Measurements from ENCODE around the gene DGKK. TPM values are rescaled to one million over a fixed set of nuclear protein-coding genes. Genes with fewer than 3 reads are reported as not detected.

The DGKK gene
- total RNA-seq, 1 donor from 2014 or later: not detected

GRCh38 chrX:50456712-50457484 is 13.7 kb downstream of the DGKK start:
- intact Hi-C loops (cut with micrococcal nuclease): no loop called here
- H3K4me3 Mint-ChIP-seq (ENCODE audit: low read depth): no peak overlapping the region
- no peak overlapping the region for H3K27ac Mint-ChIP-seq
- H3K4me1 Mint-ChIP-seq (ENCODE audit: low read depth): no peaks in the 10 kb centered on the region
- H3K36me3 Mint-ChIP-seq (ENCODE audit: low read depth): no peaks in the 10 kb centered on the region
- no peaks in the 10 kb centered on the region for H3K9me3 Mint-ChIP-seq
- DNase-seq (ENCODE audit: low spot score): no peak
- peaks cover 17% of the 10 kb centered on the region for H3K27me3 Mint-ChIP-seq (ENCODE audit: low read depth)

- H3K4me3 Mint-ChIP-seq (ENCODE audit: low read depth): no peak overlapping the region
- no peak overlapping the region for H3K27ac Mint-ChIP-seq
- no peaks in the 10 kb centered on the region for H3K4me1 Mint-ChIP-seq (ENCODE audit: low read depth)
- intact Hi-C loops (cut with micrococcal nuclease): no loop called here
- no peaks in the 10 kb centered on the region for H3K9me3 Mint-ChIP-seq
- peaks cover 6% of the 10 kb centered on the region for H3K27me3 Mint-ChIP-seq (ENCODE audit: low read depth)
- no peak for DNase-seq (ENCODE audit: low spot score)
- H3K36me3 Mint-ChIP-seq (ENCODE audit: low read depth): no peaks in the 10 kb centered on the region
Observed at GRCh38 chrX:50452782-50453181, 17.8 kb downstream of the DGKK start.

- peaks cover 5% of the 10 kb centered on the region for H3K27me3 Mint-ChIP-seq (ENCODE audit: low read depth)
- H3K4me3 Mint-ChIP-seq (ENCODE audit: low read depth): no peak overlapping the region
- DNase-seq (ENCODE audit: low spot score): no peak
- H3K4me1 Mint-ChIP-seq (ENCODE audit: low read depth): no peaks in the 10 kb centered on the region
- H3K9me3 Mint-ChIP-seq: no peaks in the 10 kb centered on the region
- intact Hi-C loops (cut with micrococcal nuclease): no loop called here
- no peak overlapping the region for H3K27ac Mint-ChIP-seq
- H3K36me3 Mint-ChIP-seq (ENCODE audit: low read depth): no peaks in the 10 kb centered on the region
Observed at GRCh38 chrX:50450324-50450723, 20.3 kb downstream of the DGKK start.

DNA sequence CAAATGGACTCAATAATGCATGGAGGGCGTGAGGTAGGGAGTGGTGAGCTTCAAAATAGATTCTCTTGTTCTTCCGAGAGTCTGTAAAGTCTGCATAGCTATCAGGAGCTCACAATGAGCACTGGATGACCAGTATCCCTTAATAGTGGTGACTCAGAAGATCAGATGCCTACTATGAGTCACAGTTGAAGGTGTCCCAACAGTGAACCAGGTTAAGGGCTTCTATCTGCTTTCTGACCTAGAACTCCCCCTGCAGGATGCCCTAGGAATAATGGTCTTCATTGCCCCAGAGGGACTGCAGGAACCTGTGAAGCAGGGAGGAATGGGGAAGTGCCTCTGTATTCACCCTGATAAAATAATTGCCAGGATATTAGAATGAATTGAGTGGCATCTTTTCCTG is 22.1 kb downstream of the DGKK start:
- peaks cover 3% of the 10 kb centered on the region for H3K27me3 Mint-ChIP-seq (ENCODE audit: low read depth)
- intact Hi-C loops (cut with micrococcal nuclease): no loop called here
- H3K36me3 Mint-ChIP-seq (ENCODE audit: low read depth): no peaks in the 10 kb centered on the region
- DNase-seq (ENCODE audit: low spot score): no peak
- H3K27ac Mint-ChIP-seq: no peak overlapping the region
- H3K4me3 Mint-ChIP-seq (ENCODE audit: low read depth): no peak overlapping the region
- no peaks in the 10 kb centered on the region for H3K4me1 Mint-ChIP-seq (ENCODE audit: low read depth)
- no peaks in the 10 kb centered on the region for H3K9me3 Mint-ChIP-seq

DNA sequence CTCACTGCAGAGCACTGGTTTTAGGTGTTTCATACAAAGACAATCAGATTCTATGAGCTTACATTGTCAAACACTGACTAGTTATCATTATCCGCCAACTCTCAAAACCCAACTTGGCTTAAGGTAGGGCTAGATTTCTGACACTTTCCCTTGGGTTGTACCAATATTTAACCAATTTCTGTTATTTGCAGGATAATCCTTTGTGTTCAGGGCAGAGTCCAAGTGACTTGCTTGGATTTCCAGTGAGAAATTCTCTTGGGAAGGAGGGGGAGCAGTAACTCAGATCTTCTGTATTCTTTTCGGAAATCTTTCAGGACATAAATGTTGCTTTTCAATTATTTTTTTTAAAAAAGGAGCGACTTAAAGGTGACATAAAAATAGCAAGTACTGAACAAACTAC is 23.1 kb downstream of the DGKK start:
- H3K9me3 Mint-ChIP-seq: no peaks in the 10 kb centered on the region
- H3K4me1 Mint-ChIP-seq (ENCODE audit: low read depth): no peaks in the 10 kb centered on the region
- no peak overlapping the region for H3K4me3 Mint-ChIP-seq (ENCODE audit: low read depth)
- no peak overlapping the region for H3K27ac Mint-ChIP-seq
- DNase-seq (ENCODE audit: low spot score): no peak
- intact Hi-C loops (cut with micrococcal nuclease): no loop called here
- peaks cover 3% of the 10 kb centered on the region for H3K27me3 Mint-ChIP-seq (ENCODE audit: low read depth)
- no peaks in the 10 kb centered on the region for H3K36me3 Mint-ChIP-seq (ENCODE audit: low read depth)

GRCh38 chrX:50442426-50443116 is 28.1 kb downstream of the DGKK start:
- Mint-ChIP-seq H3K27ac (no peak overlapping the region), H3K4me1 (ENCODE audit: low read depth) (no peaks in the 10 kb centered on the region), H3K36me3 (ENCODE audit: low read depth) (no peaks in the 10 kb centered on the region), H3K27me3 (ENCODE audit: low read depth) (peaks cover 3% of the 10 kb centered on the region), H3K9me3 (no peaks in the 10 kb centered on the region), H3K4me3 (ENCODE audit: low read depth) (no peak overlapping the region)
- intact Hi-C loops (cut with micrococcal nuclease): no loop called here
- DNase-seq (ENCODE audit: low spot score): no peak

DNA sequence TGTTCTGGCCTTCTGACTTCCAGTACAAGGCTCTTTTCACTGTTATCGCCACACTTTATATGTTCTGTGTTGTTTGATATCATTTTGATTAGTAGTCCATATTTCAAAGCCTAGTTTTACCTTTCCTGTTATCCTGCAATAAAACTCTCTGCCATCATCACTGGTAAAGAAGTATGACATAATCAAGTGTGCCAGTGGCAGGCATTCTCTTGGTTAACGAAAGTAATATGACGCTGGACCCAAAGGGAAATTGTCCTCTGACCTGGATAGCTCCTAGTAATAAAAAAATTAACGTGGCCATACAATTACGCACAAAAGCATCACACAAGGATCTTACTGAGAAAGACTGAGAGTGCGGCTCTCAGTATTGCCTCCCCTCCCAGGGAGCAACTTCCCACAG is 33.8 kb downstream of the DGKK start:
- DNase-seq (ENCODE audit: low spot score): no peak
- no peaks in the 10 kb centered on the region for H3K27me3 Mint-ChIP-seq (ENCODE audit: low read depth)
- no peaks in the 10 kb centered on the region for H3K9me3 Mint-ChIP-seq
- H3K27ac Mint-ChIP-seq: no peak overlapping the region
- intact Hi-C loops (cut with micrococcal nuclease): no loop called here
- H3K36me3 Mint-ChIP-seq (ENCODE audit: low read depth): no peaks in the 10 kb centered on the region
- H3K4me1 Mint-ChIP-seq (ENCODE audit: low read depth): no peaks in the 10 kb centered on the region
- H3K4me3 Mint-ChIP-seq (ENCODE audit: low read depth): no peak overlapping the region

DNA sequence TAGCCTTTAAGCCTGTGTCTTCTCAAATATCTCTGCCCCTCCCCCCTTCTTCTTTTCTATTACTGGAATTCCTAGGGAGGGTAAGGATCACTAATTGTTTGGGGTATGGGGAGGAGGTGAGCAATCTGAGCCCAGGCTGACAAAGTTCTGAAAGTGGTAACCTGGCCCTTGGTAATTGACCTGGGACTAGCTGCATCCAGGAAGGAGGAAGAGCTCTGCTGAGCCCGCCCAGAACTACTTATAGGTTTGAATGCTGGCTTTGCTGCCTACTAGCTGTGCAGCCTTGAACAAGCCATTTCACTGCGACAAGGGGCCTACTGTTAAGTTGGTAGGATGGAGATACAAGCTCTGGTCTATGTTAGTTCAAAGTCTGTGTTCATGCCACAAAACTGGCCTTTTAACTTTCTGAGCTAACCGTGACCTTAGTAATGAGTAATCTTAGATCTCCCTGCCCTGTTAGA is 37.8 kb downstream of the DGKK start:
- intact Hi-C loops (cut with micrococcal nuclease): no loop called here
- no peak overlapping the region for H3K4me3 Mint-ChIP-seq (ENCODE audit: low read depth)
- no peak for DNase-seq (ENCODE audit: low spot score)
- H3K27ac Mint-ChIP-seq: no peak overlapping the region
- no peaks in the 10 kb centered on the region for H3K36me3 Mint-ChIP-seq (ENCODE audit: low read depth)
- H3K4me1 Mint-ChIP-seq (ENCODE audit: low read depth): no peaks in the 10 kb centered on the region
- no peaks in the 10 kb centered on the region for H3K27me3 Mint-ChIP-seq (ENCODE audit: low read depth)
- no peaks in the 10 kb centered on the region for H3K9me3 Mint-ChIP-seq

DNA sequence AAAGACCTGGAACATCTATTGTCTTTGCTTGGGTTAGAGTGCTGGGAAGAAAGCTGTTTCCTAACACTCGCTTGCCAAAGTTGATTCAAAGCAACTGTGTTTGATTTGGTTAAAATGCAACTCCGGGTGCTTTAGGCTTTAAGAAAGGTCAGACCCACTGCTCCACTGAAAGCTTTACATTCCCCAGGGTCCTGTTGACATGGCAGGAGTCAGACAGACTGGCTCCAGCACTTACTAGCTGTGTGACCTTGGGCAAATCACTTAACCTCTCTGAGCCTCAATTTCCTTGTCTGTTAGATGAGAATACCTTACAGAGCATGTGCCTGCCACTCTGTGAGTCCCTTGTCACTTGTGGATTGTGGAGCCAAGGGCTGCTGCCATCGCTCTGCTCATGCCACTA is 39.0 kb downstream of the DGKK start:
- Mint-ChIP-seq H3K9me3 (no peaks in the 10 kb centered on the region), H3K27me3 (ENCODE audit: low read depth) (no peaks in the 10 kb centered on the region)

DNA sequence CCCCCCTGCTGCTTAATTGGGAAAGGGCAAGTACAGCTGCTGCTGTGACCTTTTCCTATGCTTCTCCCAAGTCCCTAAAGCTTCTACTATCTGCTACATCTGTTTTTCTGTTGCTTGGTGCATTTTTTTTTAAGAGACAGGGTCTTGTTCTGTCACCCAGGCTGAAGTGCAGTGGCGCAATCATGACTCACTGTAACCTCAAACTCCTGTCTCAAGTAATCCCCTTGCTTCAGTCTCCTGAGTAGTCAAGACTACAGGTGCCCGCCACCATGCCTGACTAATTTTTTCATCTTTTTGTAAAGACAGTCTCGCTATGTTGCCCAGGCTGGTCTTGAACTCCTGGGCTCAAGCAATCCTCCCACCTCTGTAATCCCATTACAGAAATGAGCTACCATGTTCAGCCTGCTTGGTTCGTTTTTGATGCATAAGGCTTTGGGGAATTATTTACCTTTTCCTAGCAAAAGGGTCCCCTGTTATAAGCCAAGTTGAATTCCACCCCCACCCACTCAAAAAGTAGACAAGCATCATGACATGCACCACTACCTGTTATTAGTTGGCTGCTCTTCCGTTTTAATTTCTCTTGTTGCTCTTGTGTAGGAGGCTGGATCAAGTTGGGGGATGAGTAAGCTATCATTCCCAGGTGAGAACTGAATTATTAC is 39.6 kb downstream of the DGKK start:
- H3K27me3 Mint-ChIP-seq (ENCODE audit: low read depth): no peaks in the 10 kb centered on the region
- H3K27ac Mint-ChIP-seq: no peak overlapping the region
- H3K4me1 Mint-ChIP-seq (ENCODE audit: low read depth): no peaks in the 10 kb centered on the region
- no peaks in the 10 kb centered on the region for H3K36me3 Mint-ChIP-seq (ENCODE audit: low read depth)
- H3K9me3 Mint-ChIP-seq: no peaks in the 10 kb centered on the region
- no peak overlapping the region for H3K4me3 Mint-ChIP-seq (ENCODE audit: low read depth)
- no peak for DNase-seq (ENCODE audit: low spot score)
- intact Hi-C loops (cut with micrococcal nuclease): no loop called here

More for the DNA sequence above, 39.0 kb downstream of the DGKK start:
- H3K36me3 Mint-ChIP-seq (ENCODE audit: low read depth): no peaks in the 10 kb centered on the region
- no peak overlapping the region for H3K4me3 Mint-ChIP-seq (ENCODE audit: low read depth)
- no peak for DNase-seq (ENCODE audit: low spot score)
- no peak overlapping the region for H3K27ac Mint-ChIP-seq
- no peaks in the 10 kb centered on the region for H3K4me1 Mint-ChIP-seq (ENCODE audit: low read depth)
- intact Hi-C loops (cut with micrococcal nuclease): no loop called here

- H3K27me3 Mint-ChIP-seq (ENCODE audit: low read depth): no peaks in the 10 kb centered on the region
- intact Hi-C loops (cut with micrococcal nuclease): no loop called here
- no peaks in the 10 kb centered on the region for H3K36me3 Mint-ChIP-seq (ENCODE audit: low read depth)
- no peak overlapping the region for H3K4me3 Mint-ChIP-seq (ENCODE audit: low read depth)
- no peaks in the 10 kb centered on the region for H3K9me3 Mint-ChIP-seq
- DNase-seq (ENCODE audit: low spot score): no peak
- no peak overlapping the region for H3K27ac Mint-ChIP-seq
- H3K4me1 Mint-ChIP-seq (ENCODE audit: low read depth): no peaks in the 10 kb centered on the region
Observed at GRCh38 chrX:50428174-50428573, 42.5 kb downstream of the DGKK start.

DNA sequence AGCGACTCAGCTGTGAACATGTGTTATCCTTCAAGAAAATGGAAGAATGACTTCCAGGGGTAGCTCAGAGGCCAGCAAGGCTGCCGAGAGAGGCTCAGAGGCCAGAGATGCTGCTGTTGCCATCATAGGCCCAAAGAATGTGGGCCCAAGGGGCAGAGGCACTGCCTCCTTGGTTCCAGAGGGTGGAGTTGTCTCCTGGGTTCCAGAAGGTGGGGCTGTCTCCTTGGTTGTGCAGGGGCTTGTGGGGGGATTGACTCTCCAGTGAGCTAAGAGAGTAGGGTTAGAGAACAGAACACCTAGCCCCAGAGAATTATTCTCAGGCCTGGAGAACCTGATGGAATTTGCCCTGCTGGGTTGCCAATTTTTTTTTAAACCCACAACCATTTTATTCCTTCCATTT is 62.6 kb downstream of the DGKK start:
- Mint-ChIP-seq H3K27me3 (ENCODE audit: low read depth) (peaks cover 2% of the 10 kb centered on the region), H3K4me3 (ENCODE audit: low read depth) (no peak overlapping the region)

DNA sequence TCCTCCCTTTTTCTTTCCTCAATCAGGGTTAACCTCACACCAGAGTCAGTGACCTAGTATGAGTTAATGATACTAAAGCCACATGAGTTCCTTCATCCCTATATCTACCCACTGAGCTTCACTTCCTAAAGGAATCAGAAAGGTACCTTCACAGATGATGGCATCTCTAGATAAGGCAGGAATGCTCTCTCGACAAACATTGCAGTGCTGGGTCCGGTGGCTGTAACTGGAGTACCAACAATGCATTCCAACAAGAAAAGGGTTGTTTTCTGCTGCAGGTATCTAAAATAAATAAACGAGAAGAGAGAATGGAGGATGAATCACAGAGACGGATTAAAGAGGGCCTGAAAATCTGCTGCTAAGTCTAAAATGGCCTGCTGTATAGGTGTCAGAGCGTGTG is 66.7 kb downstream of the DGKK start:
- Mint-ChIP-seq H3K4me1 (ENCODE audit: low read depth) (no peaks in the 10 kb centered on the region), H3K9me3 (no peaks in the 10 kb centered on the region), H3K36me3 (ENCODE audit: low read depth) (no peaks in the 10 kb centered on the region), H3K27me3 (ENCODE audit: low read depth) (peaks cover 2% of the 10 kb centered on the region), H3K27ac (no peak overlapping the region), H3K4me3 (ENCODE audit: low read depth) (no peak overlapping the region)
- DNase-seq (ENCODE audit: low spot score): no peak
- intact Hi-C loops (cut with micrococcal nuclease): no loop called here

More for the DNA sequence above, 62.6 kb downstream of the DGKK start:
- no peaks in the 10 kb centered on the region for H3K36me3 Mint-ChIP-seq (ENCODE audit: low read depth)
- no peak for DNase-seq (ENCODE audit: low spot score)
- no peaks in the 10 kb centered on the region for H3K4me1 Mint-ChIP-seq (ENCODE audit: low read depth)
- intact Hi-C loops (cut with micrococcal nuclease): no loop called here
- no peak overlapping the region for H3K27ac Mint-ChIP-seq
- no peaks in the 10 kb centered on the region for H3K9me3 Mint-ChIP-seq

Measured in activated T-helper 2 cell treated with anti-CD3 and anti-CD28 coated beads, Interferon-gamma antibody, Interleukin-2, Interleukin-4, amounts not matched to agents 10 μg/mL and 5 μg/mL and 100 μg/mL, durations not matched to agents 14 hours and 24 hours and 36 hours (primary cell).